Right atrium auricular region (tissue), 2 donors: ENCODE results near the gene HNF1B. TPM values are rescaled to one million over a fixed set of nuclear protein-coding genes. Genes with fewer than 3 reads are reported as not detected.
A peak's percentile ranks its signal among the peaks of the same experiment; 100 is the strongest.

ENCODE experiments used
- DNase-seq: peaks from one replicate; pipeline ENCODE4 v3.0.0-alpha.2; 2019; ENCODE audit warnings: low spot score
- H3K27ac ChIP-seq, 2 donors: fragments of 200-600 bp; sonication (generic); 1 replicate in 1 of 2; 2 replicates in 1 of 2; pipeline ENCODE4 v1.5.1; 2016 to 2019
- H3K27me3 ChIP-seq, 2 donors: fragments of 200-600 bp; sonication (generic); one replicate each; pipeline versions ENCODE4 v1.5.1 to v1.6.0; 2017 to 2019
- H3K36me3 ChIP-seq: fragments of 200-600 bp; sonication (generic); one replicate; pipeline ENCODE4 v1.5.1; 2016
- H3K4me1 ChIP-seq, 2 donors: fragments of 200-600 bp; sonication (generic); one replicate each; pipeline versions ENCODE4 v1.5.1 to v1.6.0; 2017 to 2019
- H3K4me3 ChIP-seq, 2 donors: fragments of 200-600 bp; sonication (generic); 1 replicate in 1 of 2; 2 replicates in 1 of 2; pipeline ENCODE4 v1.5.1; 2017 to 2019; ENCODE audit warnings: mild to moderate bottlenecking in 1 of 2, moderate library complexity in 1 of 2
- H3K9me3 ChIP-seq, 2 donors: fragments of 200-600 bp; sonication (generic); one replicate each; pipeline ENCODE4 v1.5.1; 2019
- CTCF ChIP-seq, 2 donors: fragments of 200-600 bp; sonication (generic); IDR thresholded peaks; one replicate each; pipeline ENCODE4 v1.5.1; 2019; ENCODE audit warnings: antibody characterized with exemption in 2 of 2
- total RNA-seq, 2 donors: library from RNA; depleted of rRNA; stranded (reverse); fragments of >200 nt; gene quantifications; one replicate each; pipeline ENCODE4 v1.1.0, GENCODE V29; 2016

The HNF1B gene
- total RNA-seq, 2 donors from 2014 or later, result not detected

- H3K27me3 ChIP-seq, result no peaks in the 10 kb centered on the region
- no peak for DNase-seq
These were observed 36.7 kb downstream of the HNF1B start for GRCh38 chr17:37708008-37708615.

GRCh38 chr17:37706446-37706845 is 38.4 kb downstream of the HNF1B start:
- Histone ChIP-seq H3K27me3 (no peaks in the 10 kb centered on the region), H3K36me3 (no peaks in the 10 kb centered on the region), H3K4me3 (no peak overlapping the region), H3K9me3 (no peaks in the 10 kb centered on the region), H3K4me1 (peaks cover 0 to 6% of the 10 kb centered on the region in 2 donors), H3K27ac (no peak overlapping the region)
- no peak for DNase-seq
- TF ChIP-seq CTCF (IDR thresholded peaks at IDR 0.05), result no peak

More at GRCh38 chr17:37708008-37708615, 36.7 kb downstream of the HNF1B start:
- TF ChIP-seq CTCF (IDR thresholded peaks at IDR 0.05), result no peak
- no peak overlapping the region for H3K4me3 ChIP-seq
- no peaks in the 10 kb centered on the region for H3K9me3 ChIP-seq
- no peaks in the 10 kb centered on the region for H3K36me3 ChIP-seq
- H3K4me1 ChIP-seq, result no peaks in the 10 kb centered on the region
- no peak overlapping the region for H3K27ac ChIP-seq

DNA sequence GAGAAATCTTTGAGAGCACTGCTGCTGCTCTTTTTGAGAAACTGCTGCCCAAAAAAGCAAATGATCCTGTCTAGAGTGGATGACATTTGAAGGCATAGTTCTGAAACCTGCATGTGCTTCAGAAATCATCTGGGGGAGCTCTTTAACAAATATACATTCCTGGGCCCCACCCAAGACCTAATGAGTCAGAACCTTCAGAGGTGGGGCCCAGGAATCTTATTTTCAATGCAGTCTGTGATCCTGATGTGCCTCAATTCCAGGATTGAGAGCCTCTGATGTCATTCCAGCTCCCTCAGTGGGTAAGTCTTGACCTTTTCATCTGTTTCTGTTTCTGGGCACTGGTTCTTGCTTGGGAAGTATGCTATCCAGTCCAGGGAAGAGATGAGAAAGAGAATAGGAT is 42.3 kb downstream of the HNF1B start:
- no peak for TF ChIP-seq CTCF (IDR thresholded peaks at IDR 0.05)
- Histone ChIP-seq H3K4me1 (peaks cover 0 to 19% of the 10 kb centered on the region in 2 donors), H3K27me3 (no peaks in the 10 kb centered on the region), H3K4me3 (no peak overlapping the region), H3K27ac (no peak overlapping the region), H3K36me3 (no peaks in the 10 kb centered on the region), H3K9me3 (no peaks in the 10 kb centered on the region)
- no peak for DNase-seq

- Histone ChIP-seq H3K4me1 (peaks cover 0 to 19% of the 10 kb centered on the region in 2 donors), H3K9me3 (no peaks in the 10 kb centered on the region), H3K27ac (peak overlapping the region; percentile 60 to 80), H3K4me3 (no peak overlapping the region), H3K27me3 (no peaks in the 10 kb centered on the region), H3K36me3 (no peaks in the 10 kb centered on the region)
- DNase-seq, result no peak
- TF ChIP-seq CTCF (IDR thresholded peaks at IDR 0.05), result peak; percentile 32 to 59
These were observed 43.4 kb downstream of the HNF1B start for GRCh38 chr17:37701496-37701898.

- Histone ChIP-seq H3K27me3 (no peaks in the 10 kb centered on the region), H3K9me3 (no peaks in the 10 kb centered on the region), H3K4me1 (peaks cover 0 to 19% of the 10 kb centered on the region in 2 donors), H3K36me3 (no peaks in the 10 kb centered on the region), H3K4me3 (no peak overlapping the region), H3K27ac (peak overlapping the region; percentile 60 to 80)
- DNase-seq, result no peak
- no peak for TF ChIP-seq CTCF (IDR thresholded peaks at IDR 0.05)
These were observed 44.0 kb downstream of the HNF1B start for GRCh38 chr17:37700881-37701280.
